GOT3 (cell line): Measurements from ENCODE around the gene MTLN.
"Not testable (repeated sequence)": the region's sequence is repeated elsewhere in the genome, so short reads cannot be mapped to it uniquely, and the experiment has no call there.

ENCODE experiments used
- DNase-seq: peaks from one replicate; lab custom pipeline; 2025; ENCODE audit warnings: mixed read lengths; lab: John Stamatoyannopoulos, UW

Gene MTLN

GRCh38 chr2:110211938-110212858, at the start of gene MTLN:
TSS of gene MTLN (minus strand) at chr2:110212547. CDS start at chr2:110212525, 22 bp downstream.
- peak; percentile 10 for DNase-seq

- DNase-seq: not testable (repeated sequence)
Observed at GRCh38 chr2:110261910-110262309, 49.6 kb upstream of the MTLN start.

- DNase-seq: not testable (repeated sequence)
Observed at GRCh38 chr2:110248081-110248795, 35.9 kb upstream of the MTLN start.

GRCh38 chr2:110245488-110246435, 33.4 kb upstream of the MTLN start:
- DNase-seq: not testable (repeated sequence)

- DNase-seq: not testable (repeated sequence)
Observed at GRCh38 chr2:110243283-110243682, 30.9 kb upstream of the MTLN start.

GRCh38 chr2:110234514-110234913, 22.2 kb upstream of the MTLN start:
- not testable (repeated sequence) for DNase-seq

- not testable (repeated sequence) for DNase-seq
Observed at GRCh38 chr2:110229886-110230285, 17.5 kb upstream of the MTLN start.

- not testable (repeated sequence) for DNase-seq
Observed at GRCh38 chr2:110222626-110223025, 10.3 kb upstream of the MTLN start.

- DNase-seq: no peak
Observed at GRCh38 chr2:110221938-110222337, 9.6 kb upstream of the MTLN start.

- DNase-seq: no peak
Observed at GRCh38 chr2:110220190-110220564, 7.8 kb upstream of the MTLN start.

GRCh38 chr2:110219496-110220189, 7.3 kb upstream of the MTLN start:
- no peak for DNase-seq

GRCh38 chr2:110218889-110219288, 6.5 kb upstream of the MTLN start:
- DNase-seq: not testable (repeated sequence)

GRCh38 chr2:110216803-110217202, 4.5 kb upstream of the MTLN start:
- no peak for DNase-seq

GRCh38 chr2:110216199-110216598, 3.9 kb upstream of the MTLN start:
- no peak for DNase-seq

GRCh38 chr2:110215566-110216158, 3.3 kb upstream of the MTLN start:
- DNase-seq: no peak

- DNase-seq: no peak
Observed at GRCh38 chr2:110215091-110215490, 2.7 kb upstream of the MTLN start.

- DNase-seq: not testable (repeated sequence)
Observed at GRCh38 chr2:110213522-110213921, 1.2 kb upstream of the MTLN start.

- no peak for DNase-seq
Observed at GRCh38 chr2:110205660-110206455, 6.5 kb downstream of the MTLN start.

- peak; percentile 75 for DNase-seq
Observed at GRCh38 chr2:110204408-110205385, 7.7 kb downstream of the MTLN start, which contains the start of gene NPHP1. TSS of gene NPHP1 (minus strand) at chr2:110205013. CDS start at chr2:110204968, 45 bp downstream.
